PC-9 (cell line): ENCODE measurements around the gene ADAMTS10.

ENCODE experiments used
- EZH2 ChIP-seq: fragments of 200-600 bp; sonication (generic); IDR thresholded peaks from 2 replicates; pipeline ENCODE4 v1.8.0; 2017; ENCODE audit warnings: antibody characterized with exemption, low read depth
- TF ChIP-seq, protein P1 (sequence below): fragments of 200-600 bp; sonication (generic); conservative IDR thresholded peaks from 2 replicates; pipeline ENCODE4 v1.6.1; 2017; ENCODE audit warnings: mixed run types, antibody characterized with exemption, mild to moderate bottlenecking, moderate library complexity

DNA sequence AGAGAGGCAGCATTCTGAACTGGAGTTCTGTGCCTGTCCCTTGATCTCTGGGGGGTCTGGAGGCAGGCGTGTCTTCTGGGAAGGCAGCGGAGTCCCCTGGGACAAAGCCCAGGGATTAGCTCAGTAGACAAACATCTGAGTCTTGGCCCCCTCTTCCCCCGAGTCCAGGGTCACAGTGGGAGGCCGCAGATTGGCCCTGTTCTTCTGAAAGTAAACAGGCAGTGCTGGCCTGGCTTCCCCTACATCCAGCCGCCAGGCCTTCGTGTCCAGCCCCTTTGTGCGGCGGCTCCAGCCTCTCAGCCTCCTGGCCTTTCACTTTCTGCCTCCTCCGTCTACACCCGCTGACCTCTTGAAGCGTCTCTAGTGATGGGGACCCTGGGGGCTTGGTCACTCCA lies 20.9 kb upstream of the ADAMTS10 start:
- TF ChIP-seq, protein P1, sequence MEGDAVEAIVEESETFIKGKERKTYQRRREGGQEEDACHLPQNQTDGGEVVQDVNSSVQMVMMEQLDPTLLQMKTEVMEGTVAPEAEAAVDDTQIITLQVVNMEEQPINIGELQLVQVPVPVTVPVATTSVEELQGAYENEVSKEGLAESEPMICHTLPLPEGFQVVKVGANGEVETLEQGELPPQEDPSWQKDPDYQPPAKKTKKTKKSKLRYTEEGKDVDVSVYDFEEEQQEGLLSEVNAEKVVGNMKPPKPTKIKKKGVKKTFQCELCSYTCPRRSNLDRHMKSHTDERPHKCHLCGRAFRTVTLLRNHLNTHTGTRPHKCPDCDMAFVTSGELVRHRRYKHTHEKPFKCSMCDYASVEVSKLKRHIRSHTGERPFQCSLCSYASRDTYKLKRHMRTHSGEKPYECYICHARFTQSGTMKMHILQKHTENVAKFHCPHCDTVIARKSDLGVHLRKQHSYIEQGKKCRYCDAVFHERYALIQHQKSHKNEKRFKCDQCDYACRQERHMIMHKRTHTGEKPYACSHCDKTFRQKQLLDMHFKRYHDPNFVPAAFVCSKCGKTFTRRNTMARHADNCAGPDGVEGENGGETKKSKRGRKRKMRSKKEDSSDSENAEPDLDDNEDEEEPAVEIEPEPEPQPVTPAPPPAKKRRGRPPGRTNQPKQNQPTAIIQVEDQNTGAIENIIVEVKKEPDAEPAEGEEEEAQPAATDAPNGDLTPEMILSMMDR = no peak
- no peak for TF ChIP-seq EZH2
